Anterior cingulate cortex (tissue), 58 donors: Measurements from ENCODE around the gene TSPEAR.

Experiments
- DNase-seq, 58 donors: peaks; one replicate each; lab custom pipeline; 2025; lab: John Stamatoyannopoulos, UW

Gene TSPEAR

DNA sequence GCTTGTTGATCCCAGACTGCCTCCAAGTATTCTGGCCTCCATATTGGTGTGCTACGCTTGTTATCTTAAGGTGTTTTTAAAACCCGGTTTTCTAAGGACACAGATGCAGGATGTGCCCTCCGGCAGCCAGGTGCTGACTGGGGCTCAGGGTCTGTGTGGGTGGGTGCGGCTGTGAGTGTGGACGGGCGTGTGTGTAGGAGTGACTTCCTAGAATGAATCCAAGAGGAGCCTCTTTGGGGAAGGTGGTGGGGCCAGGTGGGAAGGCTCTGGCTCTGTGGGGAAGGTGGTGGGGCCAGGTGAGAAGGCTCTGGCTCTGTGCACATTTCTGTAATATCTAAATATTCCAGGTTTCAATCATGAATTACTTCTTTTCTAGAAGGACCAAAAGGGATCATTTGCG lies 12.8 kb upstream of the TSPEAR start:
- no peak for DNase-seq

- DNase-seq, result peak in 1 of 58 donors; percentile 21
Measured at GRCh38 chr21:44723177-44724131, 12.1 kb upstream of the TSPEAR start.

- no peak for DNase-seq
Measured at GRCh38 chr21:44722731-44723130, 11.4 kb upstream of the TSPEAR start.

- DNase-seq, result no peak
Measured at GRCh38 chr21:44720170-44720569, 8.8 kb upstream of the TSPEAR start.

DNA sequence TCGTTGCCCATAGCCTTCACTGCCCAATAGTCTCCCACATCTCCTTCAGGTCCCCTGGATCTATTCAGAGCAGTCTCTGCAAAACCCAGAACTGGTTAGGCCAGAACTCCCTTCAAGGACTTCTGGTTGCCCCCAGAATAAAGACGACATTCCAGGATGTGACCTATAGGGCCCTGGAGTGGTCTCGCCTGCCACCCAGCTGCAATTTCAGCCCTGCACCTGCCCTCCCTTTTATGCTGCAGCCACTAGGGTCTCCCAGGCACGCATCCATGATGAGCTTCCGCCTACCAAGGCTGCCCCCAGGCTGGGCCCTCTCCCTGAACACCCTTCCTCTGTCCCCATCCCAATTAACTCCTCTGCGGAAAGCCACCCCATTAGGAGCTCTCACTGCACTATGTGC lies 7.2 kb upstream of the TSPEAR start:
- no peak for DNase-seq

- no peak for DNase-seq
Measured at GRCh38 chr21:44718093-44718492, 6.7 kb upstream of the TSPEAR start.

DNA sequence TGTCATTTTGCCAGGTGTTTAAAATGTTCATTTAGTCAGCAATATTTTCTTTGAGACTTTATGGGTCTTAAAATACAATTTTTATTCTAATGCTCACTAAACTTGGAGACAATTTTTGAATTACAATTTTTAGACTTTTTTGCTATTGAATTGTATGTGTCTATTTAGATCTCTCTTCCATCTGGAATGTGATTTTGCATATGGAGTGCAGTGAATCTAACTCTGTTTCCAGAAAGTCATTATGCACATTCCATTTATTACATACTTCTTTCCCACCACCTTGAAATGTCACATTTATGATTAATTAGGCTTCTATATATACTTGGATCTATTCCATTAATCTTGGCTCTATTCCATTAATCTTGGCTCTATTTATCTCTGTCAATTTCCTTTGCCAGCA lies 5.6 kb upstream of the TSPEAR start:
- no peak for DNase-seq

DNA sequence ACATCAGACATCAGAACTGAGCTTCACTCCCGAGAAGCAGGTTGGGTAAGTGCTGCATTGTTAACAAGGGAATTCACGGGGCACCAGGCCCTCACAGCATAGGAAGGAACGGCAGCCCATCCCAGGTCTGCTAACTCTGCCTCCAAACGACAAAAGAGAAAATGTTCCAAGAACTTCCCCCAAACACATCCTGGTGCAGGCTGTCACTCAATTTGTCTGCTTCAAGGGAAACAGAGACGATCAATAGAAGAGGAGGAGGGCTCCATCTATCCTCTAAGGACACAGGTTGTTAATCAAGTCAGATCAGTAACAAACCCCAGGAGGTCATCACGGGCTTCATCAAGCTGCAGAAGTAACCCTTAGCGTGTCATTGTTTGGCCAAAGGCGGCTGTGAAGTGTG lies 3.5 kb upstream of the TSPEAR start:
- no peak for DNase-seq

- DNase-seq, result no peak
Measured at GRCh38 chr21:44713846-44714245, 2.5 kb upstream of the TSPEAR start.

DNA sequence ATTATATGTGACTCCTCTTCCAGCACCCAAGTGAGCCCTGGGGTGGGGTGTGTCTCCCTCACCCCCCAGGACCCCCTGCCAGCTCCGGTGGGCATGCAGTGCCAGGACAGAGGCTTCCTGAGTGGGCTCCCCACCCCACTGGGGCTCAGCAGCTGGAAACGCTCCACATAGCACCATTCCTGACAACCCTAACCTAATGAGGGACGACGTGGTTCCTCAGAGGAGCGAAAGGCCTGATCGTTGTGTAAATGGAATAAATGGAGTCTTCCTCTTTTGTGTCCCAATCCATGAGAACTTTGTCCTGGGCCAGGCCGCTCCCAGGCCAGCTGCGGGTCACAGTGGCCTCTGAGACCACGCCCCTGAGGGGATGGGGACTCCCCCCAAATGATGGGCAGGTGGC lies 1.8 kb upstream of the TSPEAR start:
- DNase-seq, result no peak

- DNase-seq, result no peak
Measured at GRCh38 chr21:44712203-44713028, 1.0 kb upstream of the TSPEAR start.

- DNase-seq, result no peak
Measured at GRCh38 chr21:44710756-44711326, 531 bp downstream of the TSPEAR start.

DNA sequence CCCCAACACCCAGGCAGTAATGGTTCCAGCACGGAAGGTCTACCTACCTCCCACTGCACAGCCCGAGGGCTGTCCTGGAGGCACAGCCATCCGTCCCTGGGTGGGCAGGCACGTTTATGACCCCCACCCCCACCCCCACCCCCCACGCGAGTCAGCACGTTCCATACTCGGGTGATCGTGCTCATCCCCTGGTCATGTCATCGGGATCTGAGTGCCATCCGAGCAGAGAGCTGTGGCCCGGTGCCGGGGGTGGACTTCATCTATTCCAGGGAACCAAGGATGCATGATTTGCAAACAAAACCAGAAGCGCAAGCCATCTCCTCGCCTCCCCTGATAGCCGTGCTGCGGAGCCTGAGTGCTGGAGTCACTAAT lies 1.1 kb downstream of the TSPEAR start:
- DNase-seq, result no peak

GRCh38 chr21:44709426-44710293 lies 1.7 kb downstream of the TSPEAR start:
- peak in 1 of 58 donors; percentile 38 for DNase-seq

GRCh38 chr21:44708866-44709425 lies 2.4 kb downstream of the TSPEAR start:
- no peak for DNase-seq

- no peak for DNase-seq
Measured at GRCh38 chr21:44708213-44708865, 3.0 kb downstream of the TSPEAR start.

DNA sequence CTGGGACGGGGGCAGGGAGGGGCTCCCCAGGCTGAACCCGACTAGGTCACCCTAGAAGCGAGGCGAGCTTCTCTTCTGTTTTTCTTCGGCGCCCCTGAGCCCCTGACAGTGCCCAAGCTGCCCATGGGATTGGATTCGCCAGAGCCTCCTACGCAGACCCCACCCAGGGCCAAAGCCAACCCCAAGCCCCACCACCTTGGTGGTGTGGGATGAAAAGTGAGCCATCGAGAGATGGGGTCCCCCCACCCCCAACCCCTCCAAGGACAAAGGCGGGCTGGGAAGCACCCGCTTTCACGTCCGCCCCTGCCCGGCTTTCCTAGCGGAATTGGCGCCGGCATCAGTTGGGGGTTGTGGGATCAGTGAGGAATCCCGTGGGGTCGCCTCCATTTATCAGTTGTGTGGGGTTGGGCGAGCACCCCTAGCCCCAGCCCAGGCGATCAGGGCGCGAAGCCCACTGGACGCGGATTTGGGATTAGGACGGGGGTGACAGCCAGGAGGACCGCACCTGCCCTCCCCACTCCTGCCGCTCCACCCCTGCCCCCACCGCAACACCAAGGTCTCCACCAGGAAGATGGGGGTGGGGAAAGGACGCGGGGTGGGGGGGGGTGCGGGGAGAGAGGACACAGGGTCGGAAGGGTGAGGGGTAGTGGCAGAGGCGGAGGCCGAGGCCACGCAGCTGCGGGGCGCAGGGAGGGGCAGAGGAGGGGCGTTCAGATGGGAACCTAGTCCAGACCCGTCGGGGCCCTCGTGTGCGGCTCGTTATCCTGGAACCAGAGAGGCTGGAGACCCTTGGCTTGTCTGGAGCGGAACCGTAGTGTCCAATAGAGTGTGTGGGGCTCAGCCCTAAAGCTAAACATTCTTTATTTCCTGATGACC lies 4.4 kb downstream of the TSPEAR start:
- DNase-seq, result no peak

DNA sequence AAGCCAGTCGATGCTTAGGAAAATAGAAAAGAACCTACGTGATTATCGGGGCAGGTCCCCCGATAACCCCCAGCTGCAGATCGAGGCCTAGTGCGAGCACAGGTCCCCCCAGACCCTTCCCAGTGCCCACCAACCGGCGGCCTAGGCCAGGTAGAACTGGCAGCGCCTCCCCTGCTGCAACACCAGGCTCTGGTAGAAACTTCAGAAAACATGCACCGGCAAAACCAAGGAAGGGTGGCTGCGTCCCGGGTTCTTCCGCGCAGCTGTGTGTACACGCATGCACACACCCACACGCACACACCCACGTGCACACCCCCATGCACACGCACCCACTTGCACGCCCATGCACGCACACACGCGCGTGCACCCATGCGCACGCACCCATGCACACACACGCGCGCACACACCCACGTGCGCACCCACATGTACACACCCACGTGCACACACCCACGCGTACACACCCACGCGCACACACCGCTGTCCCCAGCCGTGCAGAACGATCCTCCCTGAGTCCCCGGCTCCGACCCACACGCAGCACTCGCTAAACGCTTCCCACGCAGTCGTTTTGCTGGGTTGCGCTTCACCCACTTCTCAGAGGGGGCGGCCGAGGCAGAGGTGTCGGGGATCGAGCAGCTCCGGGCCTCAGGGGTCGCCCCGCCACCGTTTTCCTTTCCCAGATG lies 5.2 kb downstream of the TSPEAR start:
- DNase-seq, result no peak
